Spleen (tissue), 7 donors: Measurements from ENCODE around the gene GLG1.
"Not testable (repeated sequence)": the region's sequence is repeated elsewhere in the genome, so short reads cannot be mapped to it uniquely, and the experiment has no call there.

ENCODE experiments used
- POLR2A ChIP-seq, 3 donors: fragments of 450-650 bp; IDR thresholded peaks; one replicate each; pipeline ENCODE4 v1.5.1; 2017; ENCODE audit warnings: antibody characterized with exemption in 3 of 3, mild to moderate bottlenecking in 1 of 3
- TF ChIP-seq, protein P1 (sequence below), 11 experiments: fragments of 200-600 bp in 7 of 11; fragments of 450-650 bp in 4 of 11; sonication (generic) in 4 of 11; IDR thresholded peaks in 8 of 11; conservative IDR thresholded peaks in 3 of 11; 1 replicate in 7 of 11; 2 replicates in 4 of 11; pipeline versions ENCODE4 v1.4.0 to v1.8.0; 2016 to 2021; ENCODE audit warnings: antibody characterized with exemption in 11 of 11, inconsistent platforms in 4 of 11, mild to moderate bottlenecking in 1 of 11
- donor health status: DM: no; HTN: no; CAD: no; lungs with moderate emphysema.
- donor health status: DM: no; HTN: no; CAD: no.
- donor health status: DM: no; HTN: no; CAD: no.

DNA sequence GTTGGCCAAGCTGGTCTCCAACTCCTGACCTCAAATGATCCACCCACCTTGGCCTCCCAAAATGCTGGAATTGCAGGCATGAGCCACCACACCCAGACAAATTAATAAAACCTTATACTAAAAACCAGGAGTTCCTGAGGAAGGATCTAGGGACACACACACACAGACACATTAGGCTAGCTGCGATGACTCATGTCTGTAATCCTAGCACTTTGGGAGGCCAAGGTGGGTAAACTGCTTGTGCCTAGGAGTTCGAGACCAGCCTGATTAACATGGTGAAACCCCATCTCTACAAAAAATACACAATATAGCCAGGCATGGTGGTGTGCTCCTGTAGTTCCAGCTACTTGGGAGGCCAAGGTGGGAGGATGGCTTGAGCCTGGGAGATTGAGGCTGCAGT lies 46.0 kb upstream of the GLG1 start:
- TF ChIP-seq, protein P1, sequence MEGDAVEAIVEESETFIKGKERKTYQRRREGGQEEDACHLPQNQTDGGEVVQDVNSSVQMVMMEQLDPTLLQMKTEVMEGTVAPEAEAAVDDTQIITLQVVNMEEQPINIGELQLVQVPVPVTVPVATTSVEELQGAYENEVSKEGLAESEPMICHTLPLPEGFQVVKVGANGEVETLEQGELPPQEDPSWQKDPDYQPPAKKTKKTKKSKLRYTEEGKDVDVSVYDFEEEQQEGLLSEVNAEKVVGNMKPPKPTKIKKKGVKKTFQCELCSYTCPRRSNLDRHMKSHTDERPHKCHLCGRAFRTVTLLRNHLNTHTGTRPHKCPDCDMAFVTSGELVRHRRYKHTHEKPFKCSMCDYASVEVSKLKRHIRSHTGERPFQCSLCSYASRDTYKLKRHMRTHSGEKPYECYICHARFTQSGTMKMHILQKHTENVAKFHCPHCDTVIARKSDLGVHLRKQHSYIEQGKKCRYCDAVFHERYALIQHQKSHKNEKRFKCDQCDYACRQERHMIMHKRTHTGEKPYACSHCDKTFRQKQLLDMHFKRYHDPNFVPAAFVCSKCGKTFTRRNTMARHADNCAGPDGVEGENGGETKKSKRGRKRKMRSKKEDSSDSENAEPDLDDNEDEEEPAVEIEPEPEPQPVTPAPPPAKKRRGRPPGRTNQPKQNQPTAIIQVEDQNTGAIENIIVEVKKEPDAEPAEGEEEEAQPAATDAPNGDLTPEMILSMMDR (IDR thresholded peaks at IDR 0.05 in 8 of 11, conservative IDR thresholded peaks at IDR 0.05 in 3 of 11): not testable (repeated sequence)
- TF ChIP-seq POLR2A (IDR thresholded peaks at IDR 0.05): not testable (repeated sequence)
